Pulmonary artery endothelial cell (primary cell): Measurements from ENCODE around the gene DDTL. TPM values are rescaled to one million over a fixed set of nuclear protein-coding genes. Genes with fewer than 3 reads are reported as not detected.
"Not testable (repeated sequence)": the region's sequence is repeated elsewhere in the genome, so short reads cannot be mapped to it uniquely, and the experiment has no call there.

Source experiments
- DNase-seq: peaks from one replicate; pipeline ENCODE4 v3.0.0-alpha.2; 2011; ENCODE audit warnings: low read depth, low spot score
- total RNA-seq: library from RNA; depleted of rRNA; stranded (reverse); fragments of >200 nt; gene quantifications from 2 replicates; pipeline ENCODE4 v1.2.3, GENCODE V29; 2014

Gene DDTL
- total RNA-seq, 1 donor from 2014 or later, result 1.7 TPM

DNA sequence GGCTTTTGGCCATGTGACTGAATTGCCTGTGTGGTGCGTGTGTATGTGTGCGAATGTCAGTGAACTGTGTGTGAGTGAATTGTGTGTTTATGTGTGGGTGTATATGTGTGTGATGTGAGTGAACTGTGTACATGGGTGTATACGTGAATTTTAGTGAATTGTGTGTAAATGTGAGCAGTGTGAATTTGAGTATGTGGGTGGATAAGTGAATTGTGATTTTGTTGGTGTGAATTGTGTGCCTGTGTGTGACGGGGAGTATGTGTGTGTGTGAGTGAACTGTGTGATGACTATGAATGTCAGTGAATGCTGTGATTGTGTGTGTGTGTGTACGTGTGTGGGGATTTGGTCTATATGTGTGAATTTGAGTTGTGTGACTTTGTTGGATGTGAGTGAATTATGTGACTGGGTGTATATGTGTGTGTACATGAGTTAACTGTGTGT, 3.5 kb downstream of the DDTL start:
- DNase-seq, result no peak

- no peak for DNase-seq
These were observed 4.3 kb downstream of the DDTL start for GRCh38 chr22:23970816-23971486.

DNA sequence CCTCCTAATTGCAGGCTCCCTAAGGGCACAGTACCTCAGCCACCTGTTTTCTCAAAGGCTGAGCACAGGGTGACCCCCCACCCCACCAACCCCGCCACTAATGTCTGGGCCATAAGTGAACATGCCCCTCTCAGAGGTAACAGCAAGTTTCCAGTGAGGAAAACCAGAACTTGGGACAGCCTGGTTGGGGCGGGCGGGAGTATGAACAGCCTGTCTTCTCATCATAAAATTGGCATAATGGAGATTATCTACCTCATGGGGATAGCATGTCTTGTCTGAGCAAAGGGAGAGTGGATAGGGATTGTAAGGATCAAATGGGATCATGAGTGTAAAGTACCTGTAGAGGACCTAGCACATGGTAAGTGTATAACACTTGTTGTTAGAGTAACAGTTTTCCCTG, 5.2 kb downstream of the DDTL start:
- DNase-seq, result not testable (repeated sequence)

DNA sequence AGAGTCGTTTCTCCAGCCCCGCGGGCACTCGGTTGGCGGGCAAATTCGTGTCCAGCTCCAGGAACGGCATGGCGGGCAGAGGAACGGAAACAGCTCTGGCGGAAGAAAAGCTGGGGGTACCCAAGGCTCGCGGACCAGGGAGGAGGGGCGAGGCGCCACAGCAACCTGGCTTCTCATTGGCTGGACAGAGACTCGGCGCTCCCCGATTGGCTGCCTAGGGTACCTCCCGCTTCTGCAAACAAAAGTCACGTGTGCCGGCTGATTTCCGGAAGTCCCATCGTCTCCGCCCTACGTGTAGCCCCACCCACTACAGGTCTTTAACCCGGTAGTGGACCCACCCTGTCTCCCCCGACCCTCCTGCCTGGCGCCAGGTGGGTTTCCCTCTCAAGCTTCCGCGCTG, 7.7 kb downstream of the DDTL start, which contains the start of gene DDT:
TSS of gene DDT (minus strand) at position 97 of the 400 bp plus-strand sequence. CDS start at position 70, 27 bp downstream.
- not testable (repeated sequence) for DNase-seq

DNA sequence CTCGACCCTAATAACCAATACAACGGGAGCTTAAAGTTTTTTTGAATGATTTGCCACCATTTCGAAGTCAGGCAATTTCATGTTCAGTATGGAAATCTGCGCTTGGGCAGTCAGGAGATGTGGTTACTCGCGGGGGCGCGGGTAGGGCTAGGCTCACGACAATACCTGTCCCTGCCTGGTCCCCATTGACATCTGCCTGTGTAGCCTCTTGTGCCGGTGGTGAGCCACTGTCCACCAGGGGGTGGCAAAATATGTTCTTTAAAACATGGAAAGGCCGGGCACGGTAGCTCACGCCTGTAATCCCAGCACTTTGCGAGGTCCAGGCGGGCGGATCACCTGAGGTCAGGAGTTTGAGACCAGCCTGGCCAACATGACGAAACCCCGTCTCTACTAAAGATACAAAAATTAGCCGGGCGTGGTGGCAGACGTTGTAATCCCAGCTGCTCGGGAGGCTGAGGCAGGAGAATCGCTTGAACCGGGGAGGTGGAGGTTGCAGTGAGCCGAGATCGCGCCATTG, 8.2 kb downstream of the DDTL start:
- not testable (repeated sequence) for DNase-seq

- not testable (repeated sequence) for DNase-seq
These were observed 10.6 kb downstream of the DDTL start for GRCh38 chr22:23977304-23977703.

GRCh38 chr22:23979557-23980240, 13.0 kb downstream of the DDTL start, which contains the start of gene GSTT2:
GSTT2 (plus strand) TSS chr22:23980134.
- not testable (repeated sequence) for DNase-seq

DNA sequence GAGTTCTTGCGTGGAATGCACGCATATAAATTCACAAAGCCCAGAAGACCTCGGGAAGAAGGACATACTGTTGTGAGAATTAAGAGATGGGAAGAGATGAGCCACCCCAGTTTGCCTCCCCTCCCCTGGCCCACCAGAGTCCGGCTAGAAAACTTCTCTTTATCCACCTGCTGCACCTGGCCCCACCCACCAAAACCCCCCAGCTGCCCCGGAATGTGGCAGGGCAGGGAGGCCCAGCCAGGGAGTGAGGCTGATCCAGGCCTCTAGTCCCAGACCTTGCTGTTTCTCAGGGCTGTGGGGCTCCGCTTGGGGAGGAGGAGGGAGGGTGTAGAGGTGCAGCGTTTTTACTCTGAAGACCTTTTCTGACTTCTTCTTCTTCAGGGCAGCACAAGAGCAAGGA, 13.9 kb downstream of the DDTL start:
- not testable (repeated sequence) for DNase-seq

- DNase-seq, result no peak
These were observed 17.7 kb downstream of the DDTL start for GRCh38 chr22:23984430-23984829.

- not testable (repeated sequence) for DNase-seq
These were observed 19.4 kb downstream of the DDTL start for GRCh38 chr22:23986089-23986488.

DNA sequence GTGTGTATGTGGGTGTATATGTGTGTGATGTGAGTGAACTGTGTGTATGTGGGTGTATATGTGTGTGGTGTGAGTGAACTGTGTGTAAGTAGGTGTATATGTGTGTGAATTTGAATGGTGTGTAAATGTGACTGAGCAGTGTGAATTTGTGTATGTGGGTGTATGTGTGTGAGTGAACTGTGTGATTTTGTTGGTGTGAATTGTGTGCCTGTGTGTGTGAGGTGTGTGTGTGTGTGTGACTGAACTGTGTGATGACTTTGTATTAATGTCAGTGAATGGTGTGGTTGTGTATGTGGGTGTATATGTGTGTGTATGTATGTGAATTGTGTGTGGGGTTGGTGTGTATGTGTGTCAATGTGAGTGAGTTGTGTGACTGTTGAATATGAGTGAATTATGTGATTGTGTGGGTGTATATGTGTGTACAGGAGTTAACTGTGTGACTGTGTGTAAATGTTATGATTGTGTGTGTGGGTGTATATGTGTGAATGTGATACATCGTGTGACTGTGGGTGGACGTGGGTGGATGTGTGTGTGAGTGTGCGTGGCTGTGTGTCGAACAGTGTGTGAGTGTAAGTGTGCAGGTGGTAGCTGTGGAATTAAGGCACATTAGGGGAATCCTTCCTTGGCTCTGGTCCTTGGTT, 20.0 kb downstream of the DDTL start:
- DNase-seq, result not testable (repeated sequence)

GRCh38 chr22:23989583-23990244, 23.0 kb downstream of the DDTL start:
- not testable (repeated sequence) for DNase-seq

DNA sequence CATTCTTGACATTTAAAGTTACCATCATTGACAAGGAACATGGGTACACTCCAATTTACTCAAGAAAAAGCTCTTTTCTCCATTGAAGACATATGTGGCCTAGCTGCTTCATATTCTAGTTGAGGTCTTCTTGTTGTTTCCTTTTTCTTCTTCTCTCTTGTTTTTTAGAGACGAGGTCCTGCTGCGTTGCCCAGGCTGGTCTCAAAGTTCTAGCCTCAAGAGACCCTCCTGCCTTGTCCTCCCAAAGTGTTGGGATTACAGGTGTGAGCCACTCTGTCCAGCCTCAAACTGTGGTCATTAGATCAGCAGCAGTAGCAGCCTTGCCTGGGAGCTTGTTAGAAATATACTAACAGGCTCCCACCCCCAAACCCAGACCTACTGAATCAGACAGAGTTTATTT, 26.4 kb downstream of the DDTL start:
- not testable (repeated sequence) for DNase-seq

DNA sequence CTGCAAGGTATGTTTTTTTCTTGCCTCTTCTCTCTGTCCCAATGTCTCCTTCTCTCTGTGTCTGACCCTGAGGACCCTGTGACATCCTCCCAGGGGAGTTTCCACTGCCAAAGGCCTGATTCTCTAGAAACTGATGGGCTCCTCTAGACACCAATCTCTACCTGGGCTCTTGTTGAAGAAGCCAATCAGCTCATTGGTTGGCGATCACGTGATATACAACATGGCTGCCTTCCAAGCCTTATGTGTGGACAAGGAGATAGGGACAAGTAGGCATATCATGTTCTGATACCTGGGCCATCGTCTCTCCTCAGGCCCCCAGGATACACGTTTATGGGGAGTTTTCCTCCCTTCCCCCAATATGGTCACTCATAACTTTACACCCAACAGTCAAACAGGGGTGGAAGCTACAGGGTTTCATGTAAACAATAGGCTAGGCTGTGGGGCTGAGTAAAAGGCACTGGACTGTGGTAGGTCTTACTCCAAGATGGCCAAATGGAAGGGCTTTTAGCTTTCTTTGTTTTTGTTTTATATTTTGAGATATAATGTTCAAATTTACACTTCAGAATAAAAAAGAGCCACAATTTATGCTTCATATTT, 27.0 kb downstream of the DDTL start:
- DNase-seq, result not testable (repeated sequence)

GRCh38 chr22:23997092-23997491, 30.4 kb downstream of the DDTL start:
- no peak for DNase-seq

GRCh38 chr22:23999779-24000178, 33.1 kb downstream of the DDTL start:
- DNase-seq, result not testable (repeated sequence)

- no peak for DNase-seq
These were observed 34.6 kb downstream of the DDTL start for GRCh38 chr22:24001314-24001713.

DNA sequence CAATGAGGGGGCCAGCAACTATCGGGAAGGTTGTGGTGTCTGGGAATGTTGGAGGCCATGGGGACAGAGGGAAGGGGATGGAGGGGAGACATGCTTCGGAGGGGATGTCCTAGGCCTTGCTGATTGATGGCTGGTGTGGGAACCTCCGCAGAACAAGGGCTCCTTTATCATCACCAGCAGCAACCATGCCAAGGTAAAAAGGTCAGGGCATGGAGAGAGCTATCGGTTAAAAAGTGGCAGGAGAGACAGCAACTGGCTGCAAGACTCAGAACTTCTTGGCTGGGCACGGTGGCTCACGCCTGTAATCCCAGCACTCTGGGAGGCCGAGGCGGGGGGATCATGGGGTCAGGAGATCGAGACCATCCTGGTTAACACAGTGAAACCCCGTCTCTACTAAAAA, 35.6 kb downstream of the DDTL start:
- no peak for DNase-seq

DNA sequence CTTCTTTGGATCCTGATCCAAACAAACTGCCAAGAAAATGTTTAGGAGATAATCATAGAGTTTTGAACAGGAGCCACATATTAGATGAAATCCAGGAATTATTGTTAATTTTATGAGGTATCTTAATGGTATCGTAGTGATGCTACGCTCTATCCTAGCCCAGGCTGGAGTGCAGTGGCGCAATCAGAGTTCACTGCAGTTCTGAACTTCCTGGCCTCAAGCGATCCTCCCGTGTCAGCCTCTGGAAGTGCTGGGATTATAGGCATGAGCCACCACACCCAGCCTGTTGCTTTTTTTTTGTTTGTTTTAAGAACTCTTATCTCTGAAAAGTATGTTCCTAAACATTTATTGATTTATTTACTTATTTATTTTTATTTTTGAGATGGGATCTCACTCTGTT, 36.2 kb downstream of the DDTL start:
- no peak for DNase-seq

- no peak for DNase-seq
These were observed 37.2 kb downstream of the DDTL start for GRCh38 chr22:24003887-24004286.

GRCh38 chr22:24005201-24005600, 38.5 kb downstream of the DDTL start, which contains the start of gene GSTT4:
GSTT4 (minus strand) TSS chr22:24005453; CDS start chr22:24005356, 97 bp downstream.
- no peak for DNase-seq
